Nephron (organoid): ENCODE data around the gene SS18.

ENCODE experiments used
- H3K27ac Mint-ChIP-seq, 3 experiments: 2 replicates each; pipeline ENCODE4 v1.8.0; 2020; ENCODE audit warnings: mixed read lengths in 3 of 3, mild to moderate bottlenecking in 2 of 3, moderate library complexity in 1 of 3
- H3K27me3 Mint-ChIP-seq: 2 replicates; pipeline ENCODE4 v1.8.0; 2021; ENCODE audit warnings: low read depth, mild to moderate bottlenecking, moderate library complexity, mixed read lengths
- H3K36me3 Mint-ChIP-seq: 2 replicates; pipeline ENCODE4 v1.8.0; 2020; ENCODE audit warnings: low read depth, mixed read lengths
- H3K4me1 Mint-ChIP-seq: 2 replicates; pipeline ENCODE4 v1.8.0; 2020; ENCODE audit warnings: mixed read lengths
- H3K4me3 Mint-ChIP-seq, 3 experiments: 2 replicates each; pipeline ENCODE4 v1.8.0; 2020; ENCODE audit warnings: mild to moderate bottlenecking in 3 of 3, mixed read lengths in 3 of 3, moderate library complexity in 2 of 3
- H3K9me3 Mint-ChIP-seq: 2 replicates; pipeline ENCODE4 v1.8.0; 2020; ENCODE audit warnings: mixed read lengths
- CTCF ChIP-seq, 3 experiments: fragments of 200-600 bp; sonication (generic); IDR thresholded peaks; one replicate each; pipeline ENCODE4 v1.5.0; 2021; ENCODE audit warnings: antibody characterized with exemption in 3 of 3; ENCODE audit not compliant: unreplicated experiment in 3 of 3

The SS18 gene

GRCh38 chr18:26091047-26091630 lies 726 bp upstream of the SS18 start:
- Mint-ChIP-seq H3K9me3 (no peaks in the 10 kb centered on the region), H3K27me3 (no peaks in the 10 kb centered on the region), H3K4me3 (peak overlapping the region; percentile 94 to 97 (median 94)), H3K4me1 (peaks cover 35% of the 10 kb centered on the region), H3K27ac (peak overlapping the region; percentile 95 to 99 (median 97)), H3K36me3 (peaks cover 8% of the 10 kb centered on the region)
- no peak for TF ChIP-seq CTCF (IDR thresholded peaks at IDR 0.05; ENCODE audit: unreplicated experiment in 3 of 3)

- H3K36me3 Mint-ChIP-seq: peaks cover 24% of the 10 kb centered on the region
- H3K9me3 Mint-ChIP-seq: no peaks in the 10 kb centered on the region
- no peaks in the 10 kb centered on the region for H3K27me3 Mint-ChIP-seq
- peak overlapping the region; percentile 97 to 99 (median 98) for H3K27ac Mint-ChIP-seq
- no peak for TF ChIP-seq CTCF (IDR thresholded peaks at IDR 0.05; ENCODE audit: unreplicated experiment in 3 of 3)
- peak overlapping the region; percentile 94 to 97 (median 94) for H3K4me3 Mint-ChIP-seq
- H3K4me1 Mint-ChIP-seq: peaks cover 35% of the 10 kb centered on the region
These were observed 902 bp downstream of the SS18 start for GRCh38 chr18:26089293-26090129.

- Mint-ChIP-seq H3K9me3 (no peaks in the 10 kb centered on the region), H3K36me3 (peaks cover 35% of the 10 kb centered on the region), H3K4me3 (peak overlapping the region; percentile 94 to 97 (median 94)), H3K27me3 (no peaks in the 10 kb centered on the region), H3K4me1 (peaks cover 35% of the 10 kb centered on the region), H3K27ac (peak overlapping the region; percentile 97 to 99 (median 98))
- no peak for TF ChIP-seq CTCF (IDR thresholded peaks at IDR 0.05; ENCODE audit: unreplicated experiment in 3 of 3)
These were observed 1.9 kb downstream of the SS18 start for GRCh38 chr18:26088487-26088886.

- TF ChIP-seq CTCF (IDR thresholded peaks at IDR 0.05; ENCODE audit: unreplicated experiment in 3 of 3): no peak
- Mint-ChIP-seq H3K9me3 (no peaks in the 10 kb centered on the region), H3K4me3 (peak overlapping the region in 2 of 3 experiments; percentile 27 to 29), H3K36me3 (peaks cover 49% of the 10 kb centered on the region), H3K27me3 (no peaks in the 10 kb centered on the region), H3K4me1 (peaks cover 35% of the 10 kb centered on the region), H3K27ac (no peak overlapping the region)
These were observed 3.5 kb downstream of the SS18 start for GRCh38 chr18:26086959-26087358.

- H3K36me3 Mint-ChIP-seq: peaks cover 64% of the 10 kb centered on the region
- TF ChIP-seq CTCF (IDR thresholded peaks at IDR 0.05; ENCODE audit: unreplicated experiment in 3 of 3): no peak
- H3K9me3 Mint-ChIP-seq: no peaks in the 10 kb centered on the region
- H3K27ac Mint-ChIP-seq: no peak overlapping the region
- H3K4me3 Mint-ChIP-seq: no peak overlapping the region
- no peaks in the 10 kb centered on the region for H3K27me3 Mint-ChIP-seq
- peaks cover 30% of the 10 kb centered on the region for H3K4me1 Mint-ChIP-seq
These were observed 5.4 kb downstream of the SS18 start for GRCh38 chr18:26085056-26085455.
